Measurements from ENCODE around the gene ALG9.

ALG9 gene

GRCh38 chr11:111745719-111746504 is 125.5 kb downstream of the ALG9 start:
- no peak for TF ChIP-seq CTCF (IDR thresholded peaks at IDR 0.05; ENCODE audit: low read depth, low read length, missing control alignments)
- in situ Hi-C loops (cut with HindIII; ENCODE audit: low sequenced_read_pairs): no loop called here
- H3K4me3 ChIP-seq (ENCODE audit: low read depth, low read length): no peak overlapping the region
- DNase-seq (ENCODE audit: low read depth): no peak

- no peak for TF ChIP-seq CTCF (IDR thresholded peaks at IDR 0.05; ENCODE audit: low read depth, low read length, missing control alignments)
- in situ Hi-C loops (cut with HindIII; ENCODE audit: low sequenced_read_pairs): loop anchor here (5.0 kb wide), 1 partner anchor 91 kb away; no protein-coding TSS in a partner anchor
- no peak for DNase-seq (ENCODE audit: low read depth)
- no peak overlapping the region for H3K4me3 ChIP-seq (ENCODE audit: low read depth, low read length)
These were observed 127.7 kb downstream of the ALG9 start for GRCh38 chr11:111743700-111744099.

- no peak for DNase-seq (ENCODE audit: low read depth)
- no peak for TF ChIP-seq CTCF (IDR thresholded peaks at IDR 0.05; ENCODE audit: low read depth, low read length, missing control alignments)
- H3K4me3 ChIP-seq (ENCODE audit: low read depth, low read length): no peak overlapping the region
- in situ Hi-C loops (cut with HindIII; ENCODE audit: low sequenced_read_pairs): loop anchor here (5.0 kb wide), 1 partner anchor 89 kb away; no protein-coding TSS in a partner anchor
These were observed 129.6 kb downstream of the ALG9 start for GRCh38 chr11:111741751-111742150.

GRCh38 chr11:111739299-111739698 is 132.1 kb downstream of the ALG9 start:
- H3K4me3 ChIP-seq (ENCODE audit: low read depth, low read length): no peak overlapping the region
- in situ Hi-C loops (cut with HindIII; ENCODE audit: low sequenced_read_pairs): no loop called here
- no peak for TF ChIP-seq CTCF (IDR thresholded peaks at IDR 0.05; ENCODE audit: low read depth, low read length, missing control alignments)
- DNase-seq (ENCODE audit: low read depth): no peak

- no peak for DNase-seq (ENCODE audit: low read depth)
- no peak for TF ChIP-seq CTCF (IDR thresholded peaks at IDR 0.05; ENCODE audit: low read depth, low read length, missing control alignments)
- H3K4me3 ChIP-seq (ENCODE audit: low read depth, low read length): no peak overlapping the region
- in situ Hi-C loops (cut with HindIII; ENCODE audit: low sequenced_read_pairs): no loop called here
These were observed 133.8 kb downstream of the ALG9 start for GRCh38 chr11:111737444-111738210.

GRCh38 chr11:111736621-111737443 is 134.5 kb downstream of the ALG9 start:
- no peak for TF ChIP-seq CTCF (IDR thresholded peaks at IDR 0.05; ENCODE audit: low read depth, low read length, missing control alignments)
- in situ Hi-C loops (cut with HindIII; ENCODE audit: low sequenced_read_pairs): no loop called here
- H3K4me3 ChIP-seq (ENCODE audit: low read depth, low read length): no peak overlapping the region
- no peak for DNase-seq (ENCODE audit: low read depth)
